HG03066 (cell line): ENCODE data around the gene WRNIP1.

Experiments used
- ATAC-seq: cut with Tn5 transposase; IDR thresholded peaks from one replicate; pipeline ENCODE4 v1.9.1; 2021; ENCODE audit warnings: low read depth; ENCODE audit not compliant: unreplicated experiment

The WRNIP1 gene

GRCh38 chr6:2830183-2830582, 65.0 kb downstream of the WRNIP1 start:
- ATAC-seq = no peak

GRCh38 chr6:2831392-2831791, 66.2 kb downstream of the WRNIP1 start:
- ATAC-seq = no peak

- ATAC-seq = no peak
These were observed 69.1 kb downstream of the WRNIP1 start for GRCh38 chr6:2834262-2834661.
